AG09309 (cell line): ENCODE data around the gene PLXNA1.

ENCODE experiments used
- DNase-seq: peaks from one replicate; pipeline ENCODE4 v3.0.0-alpha.2; 2010; ENCODE audit warnings: low read depth
- H3K4me3 ChIP-seq: 2 replicates; pipeline ENCODE4 v1.5.1; 2011; ENCODE audit warnings: mild to moderate bottlenecking, low read depth, low read length, moderate library complexity; ENCODE audit not compliant: control insufficient read depth
- TF ChIP-seq, protein P1 (sequence below): IDR thresholded peaks from 2 replicates; pipeline ENCODE4 v1.5.1; 2011; ENCODE audit warnings: mild to moderate bottlenecking, low read depth, low read length, inconsistent platforms; ENCODE audit not compliant: insufficient read depth, control insufficient read depth; ENCODE audit errors: missing control alignments

PLXNA1 gene

GRCh38 chr3:127016043-127016343 lies 33.1 kb downstream of the PLXNA1 start:
- DNase-seq: no peak
- TF ChIP-seq, protein P1, sequence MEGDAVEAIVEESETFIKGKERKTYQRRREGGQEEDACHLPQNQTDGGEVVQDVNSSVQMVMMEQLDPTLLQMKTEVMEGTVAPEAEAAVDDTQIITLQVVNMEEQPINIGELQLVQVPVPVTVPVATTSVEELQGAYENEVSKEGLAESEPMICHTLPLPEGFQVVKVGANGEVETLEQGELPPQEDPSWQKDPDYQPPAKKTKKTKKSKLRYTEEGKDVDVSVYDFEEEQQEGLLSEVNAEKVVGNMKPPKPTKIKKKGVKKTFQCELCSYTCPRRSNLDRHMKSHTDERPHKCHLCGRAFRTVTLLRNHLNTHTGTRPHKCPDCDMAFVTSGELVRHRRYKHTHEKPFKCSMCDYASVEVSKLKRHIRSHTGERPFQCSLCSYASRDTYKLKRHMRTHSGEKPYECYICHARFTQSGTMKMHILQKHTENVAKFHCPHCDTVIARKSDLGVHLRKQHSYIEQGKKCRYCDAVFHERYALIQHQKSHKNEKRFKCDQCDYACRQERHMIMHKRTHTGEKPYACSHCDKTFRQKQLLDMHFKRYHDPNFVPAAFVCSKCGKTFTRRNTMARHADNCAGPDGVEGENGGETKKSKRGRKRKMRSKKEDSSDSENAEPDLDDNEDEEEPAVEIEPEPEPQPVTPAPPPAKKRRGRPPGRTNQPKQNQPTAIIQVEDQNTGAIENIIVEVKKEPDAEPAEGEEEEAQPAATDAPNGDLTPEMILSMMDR: no peak
- no peak overlapping the region for H3K4me3 ChIP-seq

DNA sequence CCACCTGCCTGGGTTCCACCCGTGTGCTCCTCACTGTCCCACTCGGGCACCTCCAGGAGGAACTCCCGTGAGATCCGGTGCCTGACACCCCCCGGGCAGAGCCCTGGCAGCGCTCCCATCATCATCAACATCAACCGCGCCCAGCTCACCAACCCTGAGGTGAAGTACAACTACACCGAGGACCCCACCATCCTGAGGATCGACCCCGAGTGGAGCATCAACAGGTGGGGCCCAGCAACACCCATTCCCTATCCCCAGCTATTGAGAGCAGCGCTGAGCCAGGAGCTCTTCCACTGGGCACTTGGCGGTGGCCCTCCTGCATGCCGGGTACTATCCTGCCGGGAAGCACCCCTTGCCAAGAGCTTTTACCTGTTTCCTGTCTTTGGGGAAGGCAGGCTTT lies 33.5 kb downstream of the PLXNA1 start:
- DNase-seq: no peak
- H3K4me3 ChIP-seq: no peak overlapping the region
- TF ChIP-seq, protein P1: no peak

GRCh38 chr3:127017229-127017628 lies 34.3 kb downstream of the PLXNA1 start:
- no peak for DNase-seq
- no peak overlapping the region for H3K4me3 ChIP-seq
- TF ChIP-seq, protein P1: no peak

GRCh38 chr3:127017781-127018180 lies 34.9 kb downstream of the PLXNA1 start:
- no peak overlapping the region for H3K4me3 ChIP-seq
- no peak for DNase-seq
- TF ChIP-seq, protein P1: no peak

GRCh38 chr3:127018306-127018828 lies 35.5 kb downstream of the PLXNA1 start:
- TF ChIP-seq, protein P1: no peak
- H3K4me3 ChIP-seq: no peak overlapping the region
- no peak for DNase-seq

DNA sequence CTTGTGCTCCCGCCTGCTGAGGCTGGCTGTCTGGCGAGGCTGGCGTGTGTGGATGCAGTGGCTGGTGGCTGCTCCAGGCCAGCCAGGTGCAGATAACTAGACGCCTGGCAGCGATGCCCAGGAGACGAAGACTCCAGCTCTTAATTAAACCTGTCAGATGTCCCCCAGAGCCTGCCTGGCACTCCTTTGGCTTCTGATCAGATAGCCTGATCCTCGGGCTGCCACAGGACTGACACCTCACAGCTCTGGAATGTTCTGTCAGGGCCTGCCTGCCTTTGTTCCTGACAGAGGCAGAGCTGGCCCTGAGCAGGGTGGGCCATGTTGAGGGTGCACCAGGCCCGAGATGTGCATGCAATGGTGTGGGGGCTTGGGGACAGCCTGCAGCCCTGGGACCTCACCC lies 36.5 kb downstream of the PLXNA1 start:
- TF ChIP-seq, protein P1: no peak
- no peak overlapping the region for H3K4me3 ChIP-seq

GRCh38 chr3:127020543-127020942 lies 37.6 kb downstream of the PLXNA1 start:
- DNase-seq: no peak
- no peak overlapping the region for H3K4me3 ChIP-seq
- TF ChIP-seq, protein P1: no peak

More for the DNA sequence above, 36.5 kb downstream of the PLXNA1 start:
- no peak for DNase-seq
